Naive thymus-derived CD8-positive, alpha-beta T cell (primary cell): Measurements from ENCODE around the gene UGT2B11. TPM values are rescaled to one million over a fixed set of nuclear protein-coding genes. Genes with fewer than 3 reads are reported as not detected.
A peak's percentile ranks its signal among the peaks of the same experiment; 100 is the strongest.
"Not testable (repeated sequence)": the region's sequence is repeated elsewhere in the genome, so short reads cannot be mapped to it uniquely, and the experiment has no call there.

Experiments
- ATAC-seq, 2 donors: fragments of 150-1000 bp; cut with Tn5 transposase in 1 of 2; sonication (Bioruptor Pico), chemical (Tn5 transposase) in 1 of 2; 1 replicate in 1 of 2; 2 replicates in 1 of 2; pipeline ENCODE4 v1.10.0; 2021; ENCODE audit warnings: mild to moderate bottlenecking in 2 of 2, moderate library complexity in 2 of 2
- POLR2A ChIA-PET: fragments of 350-600 bp; sonication (Branson Sonifier 250); formaldehyde crosslinking; loops from one replicate; lab custom pipeline; 2021; ENCODE audit warnings: antibody characterized with exemption; lab: Charles Lee
- DNase-seq, 10 donors: peaks; one replicate each; pipeline versions ENCODE4 v3.0.0 to v3.0.0-alpha.2; 2020 to 2022
- H3K27ac Mint-ChIP-seq, 10 donors: one replicate each; pipeline ENCODE4 v1.8.0; 2020 to 2022; ENCODE audit warnings: mild to moderate bottlenecking in 10 of 10, mixed read lengths in 10 of 10, moderate library complexity in 4 of 10, inconsistent platforms in 1 of 10
- H3K27me3 Mint-ChIP-seq, 5 donors: one replicate each; pipeline ENCODE4 v1.8.0; 2021 to 2022; ENCODE audit warnings: mixed read lengths in 5 of 5
- H3K36me3 Mint-ChIP-seq, 3 donors: one replicate each; pipeline ENCODE4 v1.8.0; 2020 to 2022; ENCODE audit warnings: mixed read lengths in 3 of 3, mild to moderate bottlenecking in 2 of 3, inconsistent platforms in 1 of 3
- H3K4me1 Mint-ChIP-seq, 4 donors: one replicate each; pipeline ENCODE4 v1.8.0; 2021 to 2022; ENCODE audit warnings: mixed read lengths in 4 of 4
- H3K4me3 Mint-ChIP-seq, 10 donors: one replicate each; pipeline ENCODE4 v1.8.0; 2020 to 2022; ENCODE audit warnings: mild to moderate bottlenecking in 10 of 10, mixed read lengths in 10 of 10, moderate library complexity in 6 of 10, inconsistent platforms in 1 of 10
- H3K9me3 Mint-ChIP-seq, 9 donors: one replicate each; pipeline ENCODE4 v1.8.0; 2020 to 2022; ENCODE audit warnings: mixed read lengths in 9 of 9, mild to moderate bottlenecking in 3 of 9, inconsistent platforms in 1 of 9, moderate library complexity in 1 of 9
- polyA plus RNA-seq, 3 donors: library from polyadenylated mRNA; unstranded; fragments of 300-500 nt; fragmentation: Illumina TruSeq; gene quantifications; one replicate each; pipeline ENCODE4 v1.2.3, GENCODE V29; 2021
- total RNA-seq, 8 experiments: library from RNA in 2 of 8; stranded (reverse) in 2 of 8; gene quantifications; one replicate each; pipeline ENCODE4 v1.2.3 and lab custom pipeline; 2021 to 2026

Gene UGT2B11
- total and polyA plus RNA-seq, 5 experiments from 2014 or later = not detected

DNA sequence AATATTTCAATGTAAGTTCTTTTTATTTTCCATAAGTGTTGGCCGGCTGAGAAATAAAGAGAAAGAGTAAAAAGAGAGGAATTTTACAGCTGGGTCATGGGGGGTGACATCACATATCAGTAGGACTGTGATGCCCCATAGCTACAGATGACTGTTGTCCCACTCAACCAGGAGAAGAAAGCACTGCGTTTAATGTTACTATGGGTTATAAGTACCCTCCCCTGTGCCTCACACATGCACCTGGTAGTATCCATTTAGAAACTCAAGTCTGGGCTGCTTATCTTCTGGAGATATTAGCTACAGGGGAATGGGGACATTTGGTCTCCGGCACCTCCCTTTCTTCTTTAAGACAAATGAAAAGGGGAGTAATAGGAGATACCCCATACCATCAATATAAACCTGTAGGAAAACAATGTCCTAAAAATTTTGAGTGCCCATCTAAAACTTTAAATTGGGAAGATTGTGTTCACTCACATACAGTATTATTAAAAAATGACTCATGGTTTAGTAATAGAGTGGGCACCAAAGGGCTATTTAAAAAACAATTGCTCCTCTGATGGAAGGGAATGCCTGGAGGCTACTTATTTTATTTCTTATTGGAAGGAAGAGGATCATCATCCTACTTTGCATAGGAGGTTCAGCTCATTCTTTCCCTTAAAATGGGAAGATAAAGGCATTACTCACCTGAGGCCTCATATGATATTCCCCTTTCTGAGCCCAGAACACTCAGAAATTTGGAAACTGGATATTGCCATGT is 18.2 kb downstream of the UGT2B11 start:
- no peaks in the 10 kb centered on the region for H3K36me3 Mint-ChIP-seq

DNA sequence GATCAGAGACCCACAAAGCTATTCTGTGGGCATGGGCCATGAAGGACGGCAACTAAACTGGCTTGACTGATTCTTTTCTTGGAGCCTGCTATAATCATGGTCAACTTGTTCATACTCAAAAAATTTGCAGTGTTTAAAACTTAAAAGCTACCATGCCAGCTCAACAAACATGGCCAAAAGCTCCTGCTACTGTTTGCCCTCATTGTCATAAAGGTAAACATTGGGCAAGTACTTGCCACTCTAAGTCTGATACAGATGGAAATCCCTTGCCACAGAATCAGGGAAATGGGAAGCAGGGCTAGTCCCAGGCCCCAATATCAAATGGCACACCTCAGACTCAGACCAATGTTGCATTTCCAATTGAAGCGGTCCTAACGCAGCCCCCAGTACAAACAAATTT is 20.4 kb downstream of the UGT2B11 start:
- Mint-ChIP-seq H3K4me1 (no peaks in the 10 kb centered on the region), H3K36me3 (no peaks in the 10 kb centered on the region), H3K4me3 (no peak overlapping the region), H3K9me3 (peaks cover 0 to 17% (median 0%) of the 10 kb centered on the region in 9 donors), H3K27me3 (peaks cover 0 to 11% (median 0%) of the 10 kb centered on the region in 5 donors), H3K27ac (no peak overlapping the region)
- POLR2A ChIA-PET = no interaction called here
- ATAC-seq (no peak), DNase-seq (no peak)

More for the DNA sequence above, 18.2 kb downstream of the UGT2B11 start:
- ATAC-seq = no peak
- DNase-seq = no peak
- Mint-ChIP-seq H3K9me3 (peaks cover 0 to 13% (median 0%) of the 10 kb centered on the region in 9 donors), H3K27ac (no peak overlapping the region), H3K27me3 (peaks cover 0 to 11% (median 0%) of the 10 kb centered on the region in 5 donors), H3K4me3 (no peak overlapping the region), H3K4me1 (no peaks in the 10 kb centered on the region)
- POLR2A ChIA-PET = no interaction called here

DNA sequence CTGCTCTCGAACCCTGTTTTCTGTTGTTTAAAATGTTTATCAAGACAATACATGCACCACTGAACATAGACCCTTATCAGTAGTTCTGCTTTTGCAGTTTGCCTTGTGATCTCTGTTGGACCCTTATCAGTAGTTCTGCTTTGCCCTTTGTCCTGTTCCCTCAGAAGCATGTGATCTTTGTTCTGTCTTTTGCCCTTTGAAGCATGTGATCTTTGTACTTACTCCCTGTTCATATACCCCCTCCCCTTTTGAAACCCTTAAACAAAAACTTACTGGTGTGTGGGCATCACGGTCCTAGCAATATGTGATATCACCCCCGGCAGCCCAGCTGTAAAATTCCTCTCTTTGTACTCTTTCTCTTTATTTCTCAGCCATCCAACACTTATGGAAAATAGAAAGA is 22.6 kb downstream of the UGT2B11 start:
- H3K4me3 Mint-ChIP-seq, H3K27ac Mint-ChIP-seq, POLR2A ChIA-PET: not testable (repeated sequence)

DNA sequence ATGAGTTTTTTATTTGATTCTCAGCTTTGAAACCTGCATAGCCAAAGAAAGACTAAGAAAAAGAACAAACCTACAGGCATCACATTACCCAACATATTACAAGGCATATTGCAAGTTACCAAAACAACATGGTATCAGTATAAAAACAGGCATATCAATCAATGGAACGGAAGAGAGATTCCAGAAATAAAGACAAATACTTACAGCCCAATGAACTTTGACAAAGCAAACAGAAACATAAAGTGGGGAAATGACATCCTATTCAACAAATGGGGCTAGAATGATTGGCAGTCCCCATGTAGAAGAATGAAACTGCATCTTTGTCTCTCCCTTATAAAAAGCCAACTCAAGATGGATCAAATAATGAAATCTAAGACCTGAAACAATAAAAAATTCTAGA is 23.9 kb downstream of the UGT2B11 start:
- POLR2A ChIA-PET = not testable (repeated sequence)

More for the DNA sequence above, 22.6 kb downstream of the UGT2B11 start:
- not testable (repeated sequence) for H3K4me1 Mint-ChIP-seq, H3K36me3 Mint-ChIP-seq, DNase-seq, ATAC-seq
- Mint-ChIP-seq H3K27me3 (peaks cover 0 to 11% (median 0%) of the 10 kb centered on the region in 5 donors), H3K9me3 (peaks cover 0 to 17% (median 0%) of the 10 kb centered on the region in 9 donors)

DNA sequence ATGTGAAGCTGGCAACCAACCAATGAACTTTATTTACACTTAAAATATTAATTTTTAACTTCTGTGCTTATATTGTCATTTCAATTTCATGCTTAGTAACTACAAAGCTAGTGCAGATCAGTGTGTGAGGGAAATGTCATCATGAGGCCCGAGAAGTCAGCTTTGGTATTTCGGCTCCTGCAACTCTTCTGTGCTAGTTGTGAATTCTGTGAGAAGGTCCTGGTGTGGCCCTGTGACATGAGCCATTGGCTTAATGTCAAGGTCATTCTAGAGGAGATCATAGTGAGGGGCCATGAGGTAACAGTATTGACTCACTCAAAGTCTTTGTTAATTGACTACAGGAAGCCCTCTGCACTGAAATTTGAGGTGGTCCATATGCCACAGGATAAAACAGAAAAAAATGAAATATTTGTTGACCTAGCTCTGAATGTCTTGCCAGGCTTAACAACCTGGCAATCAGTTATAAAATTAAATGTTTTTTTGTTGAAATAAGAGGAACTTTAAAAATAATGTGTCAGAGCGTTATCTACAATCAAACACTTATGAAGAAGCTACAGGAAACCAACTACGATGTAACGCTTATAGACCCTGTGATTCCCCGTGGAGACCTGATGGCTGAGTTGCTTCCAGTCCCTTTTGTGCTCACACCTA is 32.9 kb downstream of the UGT2B11 start:
- H3K4me3 Mint-ChIP-seq, POLR2A ChIA-PET, ATAC-seq, H3K27me3 Mint-ChIP-seq, H3K9me3 Mint-ChIP-seq, H3K4me1 Mint-ChIP-seq, H3K27ac Mint-ChIP-seq, DNase-seq, H3K36me3 Mint-ChIP-seq: not testable (repeated sequence)

More for the DNA sequence above, 23.9 kb downstream of the UGT2B11 start:
- not testable (repeated sequence) for ATAC-seq, DNase-seq, H3K4me1 Mint-ChIP-seq, H3K36me3 Mint-ChIP-seq, H3K27ac Mint-ChIP-seq, H3K4me3 Mint-ChIP-seq
- H3K9me3 Mint-ChIP-seq = peaks cover 0 to 23% (median 0%) of the 10 kb centered on the region in 9 donors
- H3K27me3 Mint-ChIP-seq = peaks cover 0 to 15% (median 1%) of the 10 kb centered on the region in 5 donors

GRCh38 chr4:69179817-69180216 is 34.7 kb downstream of the UGT2B11 start:
- H3K27me3 Mint-ChIP-seq, H3K4me3 Mint-ChIP-seq, ATAC-seq, H3K36me3 Mint-ChIP-seq, H3K4me1 Mint-ChIP-seq, H3K9me3 Mint-ChIP-seq, DNase-seq, POLR2A ChIA-PET, H3K27ac Mint-ChIP-seq: not testable (repeated sequence)

- H3K27me3 Mint-ChIP-seq, H3K9me3 Mint-ChIP-seq, DNase-seq, ATAC-seq, H3K4me1 Mint-ChIP-seq, POLR2A ChIA-PET, H3K36me3 Mint-ChIP-seq, H3K4me3 Mint-ChIP-seq, H3K27ac Mint-ChIP-seq: not testable (repeated sequence)
Observed at GRCh38 chr4:69178751-69179205, 35.8 kb downstream of the UGT2B11 start.

DNA sequence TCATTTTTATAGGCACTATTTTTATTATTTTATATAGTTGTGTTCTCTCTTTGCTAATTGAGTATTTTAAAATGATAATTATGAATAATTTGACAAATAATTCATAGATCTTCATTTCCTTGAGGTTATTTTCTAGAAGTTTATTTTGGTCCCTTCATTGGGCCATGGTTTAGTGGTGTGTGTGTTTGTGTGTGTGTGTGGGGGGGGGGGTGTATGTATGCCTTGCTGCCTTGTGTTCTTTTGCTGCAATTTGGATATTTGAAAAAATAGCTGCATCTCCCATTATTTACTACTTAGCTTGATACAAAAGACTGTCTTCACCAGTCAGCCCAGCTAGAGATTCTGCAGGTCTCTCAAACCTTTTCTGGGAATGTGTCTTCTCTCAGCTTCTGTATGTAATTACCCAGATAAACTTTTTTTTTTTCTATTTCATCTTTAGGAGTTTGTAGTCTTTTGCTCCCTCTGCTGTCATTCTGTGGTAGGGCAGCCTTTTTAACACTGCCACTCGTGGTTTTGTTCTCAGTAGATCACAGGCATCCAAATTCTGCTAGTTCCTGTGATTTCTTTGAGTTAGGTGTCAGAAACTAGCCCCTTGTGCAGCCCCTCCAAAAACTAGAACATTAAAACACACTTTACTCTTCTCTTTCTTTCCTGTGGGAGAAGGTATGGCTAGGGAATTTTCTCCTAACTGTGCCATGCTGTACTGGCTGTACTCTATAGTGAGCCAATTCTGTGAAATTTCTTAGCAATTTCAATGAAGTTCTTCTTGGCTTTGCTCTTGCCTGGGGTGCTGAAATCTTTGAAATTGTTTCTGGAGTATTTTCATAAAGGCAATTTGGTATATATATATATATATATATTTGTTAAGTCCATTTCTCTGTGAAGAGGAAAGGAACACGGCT is 44.1 kb downstream of the UGT2B11 start:
- ATAC-seq = peak in 1 of 2 donors; percentile 47
- H3K27me3 Mint-ChIP-seq, H3K4me1 Mint-ChIP-seq, POLR2A ChIA-PET, H3K36me3 Mint-ChIP-seq, H3K4me3 Mint-ChIP-seq, H3K27ac Mint-ChIP-seq: not testable (repeated sequence)
- DNase-seq = peak in 4 of 10 donors; percentile 7 to 27 (median 24)
- H3K9me3 Mint-ChIP-seq = peaks cover 0 to 11% (median 0%) of the 10 kb centered on the region in 9 donors

- H3K27ac Mint-ChIP-seq, POLR2A ChIA-PET, H3K36me3 Mint-ChIP-seq, DNase-seq, ATAC-seq, H3K4me3 Mint-ChIP-seq, H3K27me3 Mint-ChIP-seq, H3K4me1 Mint-ChIP-seq: not testable (repeated sequence)
- peaks cover 0 to 11% (median 0%) of the 10 kb centered on the region in 9 donors for H3K9me3 Mint-ChIP-seq
Observed at GRCh38 chr4:69169171-69169570, 45.4 kb downstream of the UGT2B11 start.

- Mint-ChIP-seq H3K4me1 (no peaks in the 10 kb centered on the region), H3K9me3 (peaks cover 0 to 11% (median 0%) of the 10 kb centered on the region in 9 donors), H3K4me3 (no peak overlapping the region), H3K36me3 (no peaks in the 10 kb centered on the region), H3K27me3 (peaks cover 0 to 5% (median 0%) of the 10 kb centered on the region in 5 donors), H3K27ac (no peak overlapping the region)
- no peak for ATAC-seq
- DNase-seq = no peak
- POLR2A ChIA-PET = no interaction called here
Observed at GRCh38 chr4:69167300-69167699, 47.2 kb downstream of the UGT2B11 start.

- H3K27ac Mint-ChIP-seq, H3K27me3 Mint-ChIP-seq, H3K4me1 Mint-ChIP-seq, H3K4me3 Mint-ChIP-seq, POLR2A ChIA-PET, ATAC-seq, H3K36me3 Mint-ChIP-seq, DNase-seq: not testable (repeated sequence)
- peaks cover 0 to 11% (median 0%) of the 10 kb centered on the region in 9 donors for H3K9me3 Mint-ChIP-seq
Observed at GRCh38 chr4:69166376-69166775, 48.2 kb downstream of the UGT2B11 start.

DNA sequence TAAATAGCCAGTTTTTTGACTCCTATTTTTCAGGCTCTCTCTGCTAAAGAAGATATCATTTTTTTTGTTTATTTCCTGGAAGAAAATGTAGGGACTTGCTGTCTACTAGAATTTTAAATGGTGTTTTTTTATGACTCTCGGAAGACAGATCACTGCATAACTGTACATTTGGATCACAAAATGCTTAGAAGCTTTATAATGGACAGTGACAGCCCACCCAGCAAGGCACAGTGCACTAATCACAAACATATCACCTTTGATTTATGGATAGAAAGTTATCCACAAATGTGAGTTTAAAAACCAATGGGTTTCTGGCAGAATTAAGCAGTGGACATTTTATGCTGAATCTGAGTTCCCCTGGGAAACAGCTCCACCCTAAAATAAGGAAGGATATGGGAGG is 48.8 kb downstream of the UGT2B11 start:
- H3K36me3 Mint-ChIP-seq, POLR2A ChIA-PET, H3K27me3 Mint-ChIP-seq, DNase-seq, H3K4me1 Mint-ChIP-seq, H3K27ac Mint-ChIP-seq, H3K4me3 Mint-ChIP-seq, ATAC-seq: not testable (repeated sequence)
- peaks cover 0 to 11% (median 0%) of the 10 kb centered on the region in 9 donors for H3K9me3 Mint-ChIP-seq
